Colonic mucosa (tissue), 4 donors: ENCODE data around the gene POF1B. TPM values are rescaled to one million over a fixed set of nuclear protein-coding genes. Genes with fewer than 3 reads are reported as not detected.
"Not testable (repeated sequence)": the region's sequence is repeated elsewhere in the genome, so short reads cannot be mapped to it uniquely, and the experiment has no call there.

Source experiments
- DNase-seq: peaks from one replicate; pipeline ENCODE4 v3.0.0-alpha.2; 2020
- H3K27ac ChIP-seq: fragments of 200-600 bp; one replicate; pipeline ENCODE4 v1.8.0; 2021
- H3K27me3 ChIP-seq: fragments of 200-600 bp; one replicate; pipeline ENCODE4 v1.8.0; 2021
- H3K36me3 ChIP-seq: fragments of 200-600 bp; one replicate; pipeline ENCODE4 v1.8.0; 2021
- H3K4me1 ChIP-seq: fragments of 200-600 bp; one replicate; pipeline ENCODE4 v1.8.0; 2021; ENCODE audit warnings: mild to moderate bottlenecking
- H3K4me3 ChIP-seq: fragments of 200-600 bp; one replicate; pipeline ENCODE4 v1.8.0; 2021
- H3K9ac ChIP-seq, 2 donors: one replicate each; pipeline ENCODE4 v1.7.0; 2013; ENCODE audit warnings: control low read depth in 2 of 2, low read depth in 2 of 2, low read length in 2 of 2
- H3K9me3 ChIP-seq: fragments of 200-600 bp; one replicate; pipeline ENCODE4 v1.8.0; 2021
- CTCF ChIP-seq: fragments of 200-600 bp; IDR thresholded peaks from one replicate; pipeline ENCODE4 v1.8.0; 2022; ENCODE audit warnings: antibody characterized with exemption, mild to moderate bottlenecking
- intact Hi-C: fragments of 100-400 bp; cut with DNase I; formaldehyde crosslinking; loops from one replicate; pipeline ENCODE4 v1.14.1; 2022
- total RNA-seq, 2 donors: library from RNA; stranded (reverse); fragmentation: NEBNext Ultra II Directional in 1 of 2; extraction: Animal tissue kit (Norgen Biotek cat#: 25700) in 1 of 2; gene quantifications; one replicate each; pipeline ENCODE4 v1.2.1, GENCODE V29; 2021
- donor health status: healthy.
- donor health status: DM: no; HTN: no; CAD: no.
- donor health status: DM: no; HTN: no; CAD: no.

Gene POF1B
- total RNA-seq, 2 donors from 2014 or later, result 145 to 190 TPM

GRCh38 chrX:85288992-85289723, 90.3 kb downstream of the POF1B start:
- no peak overlapping the region for H3K4me3 ChIP-seq
- no peaks in the 10 kb centered on the region for H3K36me3 ChIP-seq
- H3K4me1 ChIP-seq, result no peaks in the 10 kb centered on the region
- no peak overlapping the region for H3K9ac ChIP-seq
- H3K9me3 ChIP-seq, result no peaks in the 10 kb centered on the region
- no peak for TF ChIP-seq CTCF
- no peak for DNase-seq
- intact Hi-C loops, result no loop called here
- H3K27ac ChIP-seq, result no peak overlapping the region
- H3K27me3 ChIP-seq, result no peaks in the 10 kb centered on the region

GRCh38 chrX:85285286-85285685, 94.2 kb downstream of the POF1B start:
- H3K4me1 ChIP-seq, DNase-seq, H3K27me3 ChIP-seq, H3K36me3 ChIP-seq, H3K4me3 ChIP-seq, H3K9ac ChIP-seq, H3K9me3 ChIP-seq, intact Hi-C loops, H3K27ac ChIP-seq: not testable (repeated sequence)

- peak; percentile 24 for DNase-seq
- TF ChIP-seq CTCF, result no peak
Measured at GRCh38 chrX:85244450-85245211, 134.8 kb downstream of the POF1B start.

GRCh38 chrX:85243761-85244449, 135.6 kb downstream of the POF1B start, which contains the start of the genes SATL1 and ZNF711:
Gene SATL1, minus strand, starts transcription at chrX:85243779. Its CDS starts 134,811 bp downstream, at chrX:85108968.
Gene ZNF711, plus strand, starts transcription at chrX:85243991. Its CDS starts 3,582 bp downstream, at chrX:85247573.
- H3K4me1 ChIP-seq, result no peaks in the 10 kb centered on the region
- TF ChIP-seq CTCF, result no peak
- H3K4me3 ChIP-seq, result peak within 1 kb of the TSS; percentile 36
- H3K9me3 ChIP-seq, result no peaks in the 10 kb centered on the region
- intact Hi-C loops, result no loop called here
- H3K9ac ChIP-seq, result peak within 1 kb of the TSS; percentile 48 to 56
- H3K36me3 ChIP-seq, result no peaks in the 10 kb centered on the region
- H3K27me3 ChIP-seq, result no peaks in the 10 kb centered on the region
- H3K27ac ChIP-seq, result no peak within 1 kb of the TSS
- DNase-seq, result peak; percentile 45

More at GRCh38 chrX:85244450-85245211, 134.8 kb downstream of the POF1B start:
- no peaks in the 10 kb centered on the region for H3K27me3 ChIP-seq
- H3K4me3 ChIP-seq, result peak overlapping the region; percentile 36
- H3K4me1 ChIP-seq, result no peaks in the 10 kb centered on the region
- no peaks in the 10 kb centered on the region for H3K36me3 ChIP-seq
- H3K9me3 ChIP-seq, result no peaks in the 10 kb centered on the region
- intact Hi-C loops, result no loop called here
- H3K27ac ChIP-seq, result no peak overlapping the region
- peak overlapping the region; percentile 48 to 56 for H3K9ac ChIP-seq

GRCh38 chrX:85243155-85243554, 136.3 kb downstream of the POF1B start:
- no peak for DNase-seq
- H3K9ac ChIP-seq, result no peak overlapping the region
- TF ChIP-seq CTCF, result no peak
- no peaks in the 10 kb centered on the region for H3K36me3 ChIP-seq
- H3K4me3 ChIP-seq, result no peak overlapping the region
- intact Hi-C loops, result no loop called here
- H3K27ac ChIP-seq, result no peak overlapping the region
- H3K27me3 ChIP-seq, result no peaks in the 10 kb centered on the region
- no peaks in the 10 kb centered on the region for H3K9me3 ChIP-seq
- H3K4me1 ChIP-seq, result no peaks in the 10 kb centered on the region

Other genes with a start within 250 kb of the POF1B start
- not detected for gene SATL1, start 135.9 kb downstream of the POF1B start, total RNA-seq
- 1 to 10 TPM; 1.0 to 2.0 TPM for gene ZNF711, start 135.7 kb downstream of the POF1B start, total RNA-seq